ENCODE measurements around the gene TMPRSS9. TPM values are rescaled to one million over a fixed set of nuclear protein-coding genes. Genes with fewer than 3 reads are reported as not detected.

The TMPRSS9 gene
- not detected for total RNA-seq
- not detected for total RNA-seq (2013)

DNA sequence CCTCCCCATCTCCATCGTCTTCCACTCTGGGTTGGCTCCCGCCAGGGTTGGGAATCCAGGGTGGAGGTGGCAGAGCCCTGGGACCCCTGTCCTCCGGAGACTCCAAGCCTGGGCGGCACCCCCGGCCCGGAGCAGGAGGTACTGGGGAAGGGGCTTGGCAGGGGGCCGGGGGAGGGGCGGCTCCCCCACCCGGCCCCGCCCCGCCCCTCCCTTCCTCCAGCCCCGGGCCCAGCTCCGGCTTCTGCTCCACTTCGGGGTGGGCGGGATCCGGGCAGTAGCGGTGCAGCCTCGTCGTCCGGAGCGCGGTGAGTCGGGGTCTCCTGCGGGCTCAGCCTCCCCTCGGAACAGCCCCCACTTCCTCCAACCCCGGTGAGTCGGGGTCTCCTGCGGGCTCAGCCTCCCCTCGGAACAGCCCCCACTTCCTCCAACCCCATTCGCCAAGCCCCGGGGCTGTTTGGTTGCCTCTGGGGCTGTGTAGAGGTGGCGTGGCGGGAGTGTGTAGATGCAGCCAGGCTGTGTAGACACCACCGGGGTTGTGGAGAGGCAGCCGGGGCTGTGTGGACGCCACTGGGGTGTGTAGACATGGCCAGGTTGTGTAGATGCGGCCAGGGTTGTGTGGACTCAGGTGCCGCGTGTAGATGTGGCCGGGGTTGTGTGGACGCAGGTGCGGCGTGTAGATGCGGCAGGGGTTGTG, at the start of gene TMPRSS9:
TMPRSS9 (plus strand) TSS at position 274 of the 694 bp plus-strand sequence. CDS start 29,521 bp downstream, outside the sequence.
- no peak for DNase-seq
- H3K4me1 Mint-ChIP-seq, result peaks cover 0 to 5% of the 10 kb centered on the region in 2 donors
- H3K27me3 Mint-ChIP-seq (ENCODE audit: low read depth in 2 of 2), result peaks cover 5 to 12% of the 10 kb centered on the region in 2 donors
- no peak within 1 kb of the TSS for H3K4me3 Mint-ChIP-seq
- Histone ChIP-seq H3K36me3 (ENCODE audit: control insufficient read depth, insufficient read depth, low read length) (no peaks in the 10 kb centered on the region), H3K27ac (ENCODE audit: low read length) (no peak within 1 kb of the TSS), H3K27me3 (ENCODE audit: control insufficient read depth, insufficient read depth, low read length) (peaks cover 6% of the 10 kb centered on the region), H3K9me3 (ENCODE audit: control insufficient read depth, insufficient read depth, low read length) (no peaks in the 10 kb centered on the region), H3K4me1 (ENCODE audit: control insufficient read depth, insufficient read depth, low read length) (no peaks in the 10 kb centered on the region), H3K4me3 (ENCODE audit: low read length) (no peak within 1 kb of the TSS)
- H3K27ac Mint-ChIP-seq, result no peak within 1 kb of the TSS
- H3K36me3 Mint-ChIP-seq, result no peaks in the 10 kb centered on the region
- peaks cover 0 to 2% of the 10 kb centered on the region in 2 donors for H3K9me3 Mint-ChIP-seq
- ATAC-seq, result no peak
- WGBS (ENCODE audit: insufficient coverage), result 29% methylated on average over 34 of the region's 44 CpGs
- intact Hi-C loops (cut with micrococcal nuclease), result no loop called here
- TF ChIP-seq, protein P1, sequence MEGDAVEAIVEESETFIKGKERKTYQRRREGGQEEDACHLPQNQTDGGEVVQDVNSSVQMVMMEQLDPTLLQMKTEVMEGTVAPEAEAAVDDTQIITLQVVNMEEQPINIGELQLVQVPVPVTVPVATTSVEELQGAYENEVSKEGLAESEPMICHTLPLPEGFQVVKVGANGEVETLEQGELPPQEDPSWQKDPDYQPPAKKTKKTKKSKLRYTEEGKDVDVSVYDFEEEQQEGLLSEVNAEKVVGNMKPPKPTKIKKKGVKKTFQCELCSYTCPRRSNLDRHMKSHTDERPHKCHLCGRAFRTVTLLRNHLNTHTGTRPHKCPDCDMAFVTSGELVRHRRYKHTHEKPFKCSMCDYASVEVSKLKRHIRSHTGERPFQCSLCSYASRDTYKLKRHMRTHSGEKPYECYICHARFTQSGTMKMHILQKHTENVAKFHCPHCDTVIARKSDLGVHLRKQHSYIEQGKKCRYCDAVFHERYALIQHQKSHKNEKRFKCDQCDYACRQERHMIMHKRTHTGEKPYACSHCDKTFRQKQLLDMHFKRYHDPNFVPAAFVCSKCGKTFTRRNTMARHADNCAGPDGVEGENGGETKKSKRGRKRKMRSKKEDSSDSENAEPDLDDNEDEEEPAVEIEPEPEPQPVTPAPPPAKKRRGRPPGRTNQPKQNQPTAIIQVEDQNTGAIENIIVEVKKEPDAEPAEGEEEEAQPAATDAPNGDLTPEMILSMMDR (IDR thresholded peaks at IDR 0.05), result no peak

DNA sequence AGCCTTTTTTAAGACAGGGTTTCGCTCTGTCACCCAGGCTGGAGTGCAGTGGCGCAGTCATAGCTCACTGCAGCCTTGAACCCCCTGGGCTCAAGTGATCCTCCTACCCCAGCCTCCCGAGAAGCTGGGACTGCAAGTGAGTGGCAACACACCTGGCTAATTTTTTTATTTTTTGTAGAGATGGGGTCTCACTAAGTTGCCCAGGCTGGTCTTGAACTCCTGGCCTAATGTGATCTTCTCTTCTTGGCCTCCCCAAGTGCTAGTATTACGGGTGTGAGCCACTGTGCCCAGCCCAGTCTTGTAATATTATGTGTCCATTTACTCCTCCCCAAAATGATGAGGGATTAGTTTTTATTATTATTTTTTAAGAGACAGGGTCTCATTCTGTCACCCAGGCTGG, 49.0 kb upstream of the TMPRSS9 start:
- WGBS (ENCODE audit: insufficient coverage), result 98% methylated on average over 3 of the region's 4 CpGs
- no peak for ATAC-seq
- TF ChIP-seq, protein P1 (IDR thresholded peaks at IDR 0.05), result no peak
- no peak overlapping the region for H3K27ac Mint-ChIP-seq
- peaks cover 16% of the 10 kb centered on the region for H3K4me1 ChIP-seq (ENCODE audit: control insufficient read depth, insufficient read depth, low read length)
- no peaks in the 10 kb centered on the region for H3K9me3 ChIP-seq (ENCODE audit: control insufficient read depth, insufficient read depth, low read length)
- peaks cover 26 to 40% of the 10 kb centered on the region in 2 donors for H3K27me3 Mint-ChIP-seq (ENCODE audit: low read depth in 2 of 2)
- DNase-seq, result no peak
- no peak overlapping the region for H3K4me3 ChIP-seq (ENCODE audit: low read length)
- no peaks in the 10 kb centered on the region for H3K36me3 ChIP-seq (ENCODE audit: control insufficient read depth, insufficient read depth, low read length)
- H3K27me3 ChIP-seq (ENCODE audit: control insufficient read depth, insufficient read depth, low read length), result peaks cover 39% of the 10 kb centered on the region
- intact Hi-C loops (cut with micrococcal nuclease), result no loop called here
- peaks cover 8 to 12% of the 10 kb centered on the region in 2 donors for H3K4me1 Mint-ChIP-seq
- peaks cover 9% of the 10 kb centered on the region for H3K36me3 Mint-ChIP-seq
- no peak overlapping the region for H3K27ac ChIP-seq (ENCODE audit: low read length)
- H3K9me3 Mint-ChIP-seq, result peaks cover 0 to 6% of the 10 kb centered on the region in 2 donors
- H3K4me3 Mint-ChIP-seq, result no peak overlapping the region

DNA sequence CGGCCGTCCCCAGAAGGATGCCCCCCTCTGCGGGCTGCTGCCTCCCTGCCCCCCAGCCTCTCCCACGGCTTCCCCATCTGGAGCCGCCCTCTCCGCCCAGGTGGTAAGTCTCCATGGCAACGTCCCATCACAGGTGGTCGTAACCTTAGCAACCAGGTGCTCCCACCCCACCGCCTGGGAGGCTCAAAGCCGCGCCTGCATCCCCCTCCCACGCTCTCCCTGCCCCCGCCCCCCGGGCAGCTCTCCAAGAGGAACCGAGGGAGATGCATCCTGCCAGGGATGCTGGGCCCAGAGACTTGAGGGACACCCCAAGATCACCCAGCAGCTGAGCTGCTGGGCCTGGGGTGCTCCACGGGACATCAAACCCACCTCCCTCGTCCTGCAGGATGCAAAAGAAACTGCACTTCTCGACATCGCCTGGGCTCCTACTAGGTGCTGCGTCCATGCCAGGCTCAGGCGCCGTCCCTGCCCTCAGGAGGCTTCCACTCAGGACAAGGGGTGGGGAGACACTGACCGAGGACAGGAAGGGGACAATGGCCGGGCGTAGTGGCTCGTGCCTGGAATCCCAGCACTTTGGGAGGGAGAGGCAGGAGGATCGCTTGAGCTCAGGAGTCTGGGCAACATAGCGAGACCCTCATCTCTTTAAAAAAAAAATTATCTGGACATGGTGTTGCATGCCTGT, 47.1 kb upstream of the TMPRSS9 start:
- Mint-ChIP-seq H3K9me3 (peaks cover 0 to 6% of the 10 kb centered on the region in 2 donors), H3K4me3 (no peak overlapping the region), H3K27ac (no peak overlapping the region), H3K27me3 (ENCODE audit: low read depth in 2 of 2) (peaks cover 16 to 33% of the 10 kb centered on the region in 2 donors), H3K36me3 (peaks cover 9% of the 10 kb centered on the region), H3K4me1 (peaks cover 8 to 14% of the 10 kb centered on the region in 2 donors)
- H3K4me3 ChIP-seq (ENCODE audit: low read length), result no peak overlapping the region
- H3K4me1 ChIP-seq (ENCODE audit: control insufficient read depth, insufficient read depth, low read length), result peaks cover 15% of the 10 kb centered on the region
- H3K9me3 ChIP-seq (ENCODE audit: control insufficient read depth, insufficient read depth, low read length), result no peaks in the 10 kb centered on the region
- TF ChIP-seq, protein P1 (IDR thresholded peaks at IDR 0.05), result no peak
- H3K36me3 ChIP-seq (ENCODE audit: control insufficient read depth, insufficient read depth, low read length), result no peaks in the 10 kb centered on the region
- intact Hi-C loops (cut with micrococcal nuclease), result no loop called here
- no peak overlapping the region for H3K27ac ChIP-seq (ENCODE audit: low read length)
- peaks cover 27% of the 10 kb centered on the region for H3K27me3 ChIP-seq (ENCODE audit: control insufficient read depth, insufficient read depth, low read length)
- 45% methylated on average over 28 of the region's 28 CpGs for WGBS (ENCODE audit: insufficient coverage)
- ATAC-seq (no peak), DNase-seq (no peak)

Measured in natural killer cell (primary cell).